HCT116 (cell line): ENCODE data around the gene PEX26. TPM values are rescaled to one million over a fixed set of nuclear protein-coding genes. Genes with fewer than 3 reads are reported as not detected.

Source experiments
- ATAC-seq: fragments of 200-7000 bp; cut with Tn5 transposase; 2 replicates; pipeline ENCODE4 v1.9.1; 2020; ENCODE audit warnings: mild to moderate bottlenecking, moderate library complexity
- BruUV-seq: library from RNA; stranded (reverse); fragments of 400-500 nt; replicated peaks from 2 replicates; lab custom pipeline; 2021; lab: Mats Ljungman, UMichigan
- CTCF ChIA-PET: fragments of 300-600 bp; sonication (Branson Sonifier 250); formaldehyde crosslinking; loops from one replicate; lab custom pipeline; 2021; ENCODE audit warnings: antibody characterized with exemption; lab: Charles Lee
- POLR2A ChIA-PET: fragments of 300-600, 350-600 bp; sonication (Branson Sonifier 250); formaldehyde crosslinking; loops from one replicate; lab custom pipeline; 2021; ENCODE audit warnings: antibody characterized with exemption; lab: Charles Lee
- RAD21 ChIA-PET, 2 experiments: fragments of 300-600 bp; sonication (Branson Sonifier 250); formaldehyde crosslinking; loops; one replicate each; lab custom pipeline; 2023; ENCODE audit warnings: low total read pairs in 2 of 2; ENCODE audit not compliant: uncharacterized antibody in 2 of 2, unreplicated experiment in 2 of 2, low non-redundant PET in 1 of 2; lab: Charles Lee
- DNase-seq: peaks from one replicate; pipeline ENCODE4 v3.0.0-alpha.2; 2010; ENCODE audit warnings: low read depth, low spot score
- H2AFZ ChIP-seq: fragments of 200-600 bp; shearing (Covaris generic), sonication (generic); 2 replicates; pipeline ENCODE4 v1.6.1; 2017; ENCODE audit warnings: low read depth, mixed run types, mixed read lengths, antibody characterized with exemption, low read length; ENCODE audit not compliant: poor library complexity, severe bottlenecking
- H3K27ac ChIP-seq: 2 replicates; pipeline ENCODE4 v1.5.1; 2012; ENCODE audit warnings: low read depth, low read length
- H3K27me3 ChIP-seq: fragments of 200-600 bp; sonication (generic); 2 replicates; pipeline ENCODE4 v1.6.1; 2016; ENCODE audit warnings: mixed run types, low read length, mixed read lengths; ENCODE audit not compliant: insufficient read depth
- H3K36me3 ChIP-seq, 2 experiments: fragments of 200-500 bp in 1 of 2; fragments of 200-600 bp in 1 of 2; sonication (Bioruptor generic) in 1 of 2; sonication (generic) in 1 of 2; 2 replicates each; pipeline versions ENCODE4 v1.5.1 to v1.6.1; 2014 to 2016; ENCODE audit warnings: low read length in 2 of 2, inconsistent platforms in 1 of 2, mixed read lengths in 1 of 2, mixed run types in 1 of 2; ENCODE audit not compliant: insufficient read depth in 2 of 2, control insufficient read depth in 1 of 2
- H3K4me1 ChIP-seq, 2 experiments: fragments of 200-600 bp in 1 of 2; sonication (generic) in 1 of 2; 2 replicates each; pipeline versions ENCODE4 v1.5.1 to v1.6.1; 2012 to 2017; ENCODE audit warnings: low read length in 2 of 2, inconsistent platforms in 1 of 2, mild to moderate bottlenecking in 1 of 2, mixed read lengths in 1 of 2, mixed run types in 1 of 2, moderate library complexity in 1 of 2; ENCODE audit not compliant: insufficient read depth in 2 of 2, control insufficient read depth in 1 of 2
- H3K4me2 ChIP-seq: fragments of 200-600 bp; sonication (generic); 2 replicates; pipeline ENCODE4 v1.6.1; 2017; ENCODE audit warnings: mixed run types, low read length, mixed read lengths
- H3K4me3 ChIP-seq, 2 experiments: fragments of 200-600 bp in 1 of 2; sonication (generic) in 1 of 2; replicated peaks in 1 of 2; 2 replicates each; pipeline ENCODE4 v1.5.1; 2011 to 2016; ENCODE audit warnings: low read length in 2 of 2, control low read depth in 1 of 2, low read depth in 1 of 2, mild to moderate bottlenecking in 1 of 2, mixed read lengths in 1 of 2, mixed run types in 1 of 2
- H3K79me2 ChIP-seq: fragments of 200-600 bp; sonication (generic); 2 replicates; pipeline ENCODE4 v1.6.1; 2017; ENCODE audit warnings: mild to moderate bottlenecking, mixed run types, low read length, moderate library complexity, mixed read lengths; ENCODE audit not compliant: insufficient read depth
- H3K9ac ChIP-seq: fragments of 200-600 bp; sonication (generic); 2 replicates; pipeline ENCODE4 v1.6.1; 2016; ENCODE audit warnings: low read length, mixed read lengths
- H3K9me2 ChIP-seq: fragments of 200-600 bp; sonication (generic), shearing (Covaris generic); 2 replicates; pipeline ENCODE4 v1.6.1; 2017; ENCODE audit warnings: mixed run types, mild to moderate bottlenecking, moderate library complexity; ENCODE audit not compliant: insufficient read depth
- H3K9me3 ChIP-seq, 2 experiments: fragments of 200-500 bp in 1 of 2; fragments of 200-600 bp in 1 of 2; sonication (Bioruptor generic) in 1 of 2; sonication (generic) in 1 of 2; 2 replicates each; pipeline ENCODE4 v1.6.1; 2014 to 2017; ENCODE audit warnings: low read length in 2 of 2, mixed read lengths in 2 of 2, inconsistent platforms in 1 of 2, low read depth in 1 of 2, mild to moderate bottlenecking in 1 of 2, mixed run types in 1 of 2, moderate library complexity in 1 of 2; ENCODE audit not compliant: control insufficient read depth in 1 of 2, insufficient read depth in 1 of 2
- H4K20me1 ChIP-seq: fragments of 200-600 bp; sonication (generic), shearing (Covaris generic); 2 replicates; pipeline ENCODE4 v1.6.1; 2017; ENCODE audit warnings: mixed run types, mild to moderate bottlenecking, moderate library complexity; ENCODE audit not compliant: insufficient read depth
- CTCF ChIP-seq, 3 experiments: fragments of 200-600 bp in 1 of 3; sonication (generic) in 1 of 3; IDR thresholded peaks in 2 of 3; conservative IDR thresholded peaks in 1 of 3; 2 replicates each; pipeline ENCODE4 v1.5.1; 2012 to 2017; ENCODE audit warnings: low read depth in 2 of 3, low read length in 2 of 3, antibody characterized with exemption in 1 of 3, borderline replicate concordance in 1 of 3, control low read depth in 1 of 3, mild to moderate bottlenecking in 1 of 3, mixed read lengths in 1 of 3, mixed run types in 1 of 3, moderate library complexity in 1 of 3; ENCODE audit not compliant: insufficient read depth in 1 of 3
- EGR1 ChIP-seq: IDR thresholded peaks from 2 replicates; pipeline ENCODE4 v1.6.1; 2012; ENCODE audit warnings: low read depth
- ELF1 ChIP-seq: IDR thresholded peaks from 2 replicates; pipeline ENCODE4 v1.6.1; 2012; ENCODE audit warnings: low read depth, borderline replicate concordance
- JUND ChIP-seq: IDR thresholded peaks from 2 replicates; pipeline ENCODE4 v1.6.1; 2012
- MAX ChIP-seq: IDR thresholded peaks from 2 replicates; pipeline ENCODE4 v1.6.1; 2012
- POLR2A ChIP-seq: IDR thresholded peaks from 2 replicates; pipeline ENCODE4 v1.7.0; 2011; ENCODE audit warnings: borderline replicate concordance; ENCODE audit not compliant: insufficient read depth, insufficient read length; ENCODE audit errors: extremely low read depth
- POLR2AphosphoS5 ChIP-seq: IDR thresholded peaks from 2 replicates; pipeline ENCODE4 v1.6.1; 2011; ENCODE audit warnings: mild to moderate bottlenecking, low read depth, low read length, moderate library complexity
- RAD21 ChIP-seq: IDR thresholded peaks from 2 replicates; pipeline ENCODE4 v1.6.1; 2012; ENCODE audit warnings: low read depth, mild to moderate bottlenecking
- REST ChIP-seq: IDR thresholded peaks from 2 replicates; pipeline ENCODE4 v1.6.1; 2012; ENCODE audit warnings: low read depth
- TCF7L2 ChIP-seq: IDR thresholded peaks from 2 replicates; pipeline ENCODE4 v1.7.0; 2011; ENCODE audit warnings: borderline replicate concordance, inconsistent platforms; ENCODE audit not compliant: insufficient read depth, insufficient read length; ENCODE audit errors: extremely low read depth
- YY1 ChIP-seq: IDR thresholded peaks from 2 replicates; pipeline ENCODE4 v1.6.1; 2011; ENCODE audit warnings: low read length, low read depth, moderate library complexity, mild to moderate bottlenecking; ENCODE audit not compliant: insufficient replicate concordance; ENCODE audit errors: extremely low read depth
- ZFX ChIP-seq: fragments of 450-650 bp; IDR thresholded peaks from 2 replicates; pipeline ENCODE4 v1.6.1; 2017
- ZNF274 ChIP-seq: fragments of 200-500 bp; sonication (Bioruptor generic); IDR thresholded peaks from 2 replicates; pipeline ENCODE4 v1.6.1; 2014; ENCODE audit warnings: mild to moderate bottlenecking, low read depth, low read length, inconsistent platforms
- intact Hi-C: fragments of 100-400 bp; cut with micrococcal nuclease; formaldehyde crosslinking; loops from 2 replicates; pipeline ENCODE4 v1.10.0; 2022
- total RNA-seq: library from RNA; stranded (reverse); gene quantifications from one replicate; pipeline ENCODE4 v1.2.1, GENCODE V29; 2021; ENCODE audit not compliant: unreplicated experiment

The PEX26 gene
- total RNA-seq, 1 experiment from 2014 or later: 26.4 TPM

DNA sequence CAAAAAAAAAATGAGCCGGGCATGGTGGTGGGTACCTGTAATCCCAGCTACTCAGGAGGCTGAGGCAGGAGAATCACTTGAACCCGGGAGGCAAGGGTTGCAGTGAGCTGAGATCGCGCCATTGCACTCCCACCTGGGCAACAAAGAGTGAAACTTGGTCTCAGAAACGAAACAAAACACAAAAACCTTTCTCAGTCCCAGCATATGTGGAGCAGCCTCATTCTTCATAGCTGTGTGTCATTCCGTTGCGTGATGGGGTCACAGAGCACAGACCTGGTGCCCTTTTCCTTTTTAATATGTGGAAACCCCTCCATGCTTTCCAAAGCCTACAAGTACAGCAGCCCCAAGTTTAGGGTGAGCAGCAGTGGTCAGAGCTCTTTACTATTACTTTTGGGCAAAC lies 13.7 kb downstream of the PEX26 start:
- H3K79me2 ChIP-seq: no peaks in the 10 kb centered on the region
- no peak overlapping the region for H3K4me2 ChIP-seq
- no peak overlapping the region for H2AFZ ChIP-seq
- no peaks in the 10 kb centered on the region for H3K9me3 ChIP-seq
- DNase-seq (no peak), ATAC-seq (no peak)
- BruUV-seq: no TSS peak
- CTCF ChIA-PET: no interaction called here
- no peak overlapping the region for H3K9ac ChIP-seq
- no peak overlapping the region for H3K4me3 ChIP-seq
- no peaks in the 10 kb centered on the region for H3K9me2 ChIP-seq
- no peaks in the 10 kb centered on the region for H4K20me1 ChIP-seq
- H3K27me3 ChIP-seq: no peaks in the 10 kb centered on the region
- TF ChIP-seq RAD21 (no peak), POLR2AphosphoS5 (no peak), ZNF274 (no peak), CTCF (IDR thresholded peaks at IDR 0.05 in 2 of 3, conservative IDR thresholded peaks at IDR 0.05 in 1 of 3; ENCODE audit: borderline replicate concordance in 1 of 3, insufficient read depth in 1 of 3, low read depth in 2 of 3, low read length in 2 of 3) (no peak), YY1 (no peak), ZFX (no peak), REST (no peak), POLR2A (no peak), MAX (no peak), TCF7L2 (no peak), EGR1 (no peak), ELF1 (no peak), JUND (no peak)
- intact Hi-C loops: no loop called here
- H3K36me3 ChIP-seq: peaks cover 12 to 15% of the 10 kb centered on the region in 2 experiments; a peak in 3 of 4 replicates
- no peak overlapping the region for H3K27ac ChIP-seq
- H3K4me1 ChIP-seq: peaks cover 0 to 6% of the 10 kb centered on the region in 2 experiments; a peak in 1 of 4 replicates
- RAD21 ChIA-PET: no interaction called here
- POLR2A ChIA-PET: no interaction called here
